CD4-positive, alpha-beta T cell (primary cell): ENCODE results near the gene PIAS1. TPM values are rescaled to one million over a fixed set of nuclear protein-coding genes. Genes with fewer than 3 reads are reported as not detected.

ENCODE experiments used
- ATAC-seq: fragments of 200-7000 bp; cut with Tn5 transposase; one replicate; pipeline ENCODE4 v1.10.0; 2022; ENCODE audit warnings: mild to moderate bottlenecking; ENCODE audit not compliant: poor library complexity
- CTCF ChIA-PET: fragments of 350-600 bp; sonication (Branson Sonifier 250); formaldehyde crosslinking; loops from one replicate; lab custom pipeline; 2021; ENCODE audit warnings: antibody characterized with exemption, inconsistent platforms; lab: Charles Lee
- POLR2A ChIA-PET: fragments of 350-600 bp; sonication (Branson Sonifier 250); formaldehyde crosslinking; loops from one replicate; lab custom pipeline; 2021; ENCODE audit warnings: antibody characterized with exemption, inconsistent platforms; lab: Charles Lee
- DNase-seq, 14 experiments: peaks; one replicate each; pipeline ENCODE4 v3.0.0-alpha.2; 2013 to 2020; ENCODE audit warnings: mixed read lengths in 2 of 14
- H3K27ac ChIP-seq, 2 donors: one replicate each; pipeline versions ENCODE4 v1.5.1 to v1.7.0; 2013; ENCODE audit warnings: low read length in 2 of 2, low read depth in 1 of 2, mild to moderate bottlenecking in 1 of 2
- H3K27me3 ChIP-seq, 2 experiments: 1 replicate in 1 of 2; 2 replicates in 1 of 2; pipeline versions ENCODE4 v1.6.1 to v1.7.0; 2013; ENCODE audit warnings: low read length in 2 of 2, control low read depth in 1 of 2, mild to moderate bottlenecking in 1 of 2, moderate library complexity in 1 of 2; ENCODE audit not compliant: insufficient read depth in 2 of 2, control insufficient read depth in 1 of 2
- H3K36me3 ChIP-seq: one replicate; pipeline ENCODE4 v1.6.1; 2013; ENCODE audit warnings: low read length, control low read depth; ENCODE audit not compliant: insufficient read depth
- H3K4me1 ChIP-seq: one replicate; pipeline ENCODE4 v1.6.1; 2013; ENCODE audit warnings: low read length, control low read depth; ENCODE audit not compliant: insufficient read depth
- H3K4me3 ChIP-seq: one replicate; pipeline ENCODE4 v1.5.1; 2013; ENCODE audit warnings: mild to moderate bottlenecking, low read length, moderate library complexity
- H3K9me3 ChIP-seq, 2 experiments: 1 replicate in 1 of 2; 2 replicates in 1 of 2; pipeline versions ENCODE4 v1.6.1 to v1.7.0; 2013; ENCODE audit warnings: low read length in 2 of 2, mild to moderate bottlenecking in 2 of 2, control low read depth in 1 of 2, moderate library complexity in 1 of 2; ENCODE audit not compliant: control insufficient read depth in 1 of 2, insufficient read depth in 1 of 2
- H3K27ac Mint-ChIP-seq: one replicate; pipeline ENCODE4 v1.8.0; 2020; ENCODE audit warnings: mixed read lengths
- H3K27me3 Mint-ChIP-seq: one replicate; pipeline ENCODE4 v1.8.0; 2021; ENCODE audit warnings: mixed read lengths
- H3K36me3 Mint-ChIP-seq: one replicate; pipeline ENCODE4 v1.8.0; 2021; ENCODE audit warnings: low read depth, mixed read lengths
- H3K4me1 Mint-ChIP-seq: one replicate; pipeline ENCODE4 v1.8.0; 2021; ENCODE audit warnings: low read depth, mixed read lengths
- H3K4me3 Mint-ChIP-seq: one replicate; pipeline ENCODE4 v1.8.0; 2020; ENCODE audit warnings: mild to moderate bottlenecking, mixed read lengths
- H3K9me3 Mint-ChIP-seq: one replicate; pipeline ENCODE4 v1.8.0; 2020; ENCODE audit warnings: mixed read lengths
- CTCF ChIP-seq: fragments of 200-600 bp; IDR thresholded peaks from one replicate; pipeline ENCODE4 v1.8.0; 2022; ENCODE audit warnings: antibody characterized with exemption, mild to moderate bottlenecking
- intact Hi-C, 2 experiments: fragments of 100-400 bp; cut with DNase I in 1 of 2; cut with micrococcal nuclease in 1 of 2; formaldehyde crosslinking; loops; one replicate each; pipeline versions ENCODE4 v1.15.1 to v1.9.0; 2023 to 2025; cut with DNase I, micrococcal nuclease
- total RNA-seq, 174 experiments: library from RNA in 2 of 174; stranded (reverse) in 2 of 174; gene quantifications; one replicate each; pipeline ENCODE4 v1.2.3 and lab custom pipeline; 2021 to 2026

The PIAS1 gene
- total RNA-seq, 2 experiments from 2014 or later, result 73.1 to 74.8 TPM

GRCh38 chr15:68129072-68129471 lies 75.0 kb downstream of the PIAS1 start:
- H3K9me3 Mint-ChIP-seq, result no peaks in the 10 kb centered on the region
- H3K9me3 ChIP-seq, result no peaks in the 10 kb centered on the region
- no peak overlapping the region for H3K27ac Mint-ChIP-seq
- H3K4me1 ChIP-seq, result peaks cover 5% of the 10 kb centered on the region
- no peak overlapping the region for H3K4me3 ChIP-seq
- no peaks in the 10 kb centered on the region for H3K27me3 ChIP-seq
- no peak overlapping the region for H3K27ac ChIP-seq
- TF ChIP-seq CTCF, result no peak
- H3K27me3 Mint-ChIP-seq, result no peaks in the 10 kb centered on the region
- ChIA-PET POLR2A (interaction anchor here (0.7 kb wide), 1 partner anchor 15 kb away, joined by 3 read pairs; no protein-coding TSS in a partner anchor), CTCF (interaction anchor here (1.6 kb wide), 1 partner anchor 29 kb away, joined by 4 read pairs; no protein-coding TSS in a partner anchor)
- H3K4me3 Mint-ChIP-seq, result no peak overlapping the region
- no peak for DNase-seq
- H3K36me3 ChIP-seq, result no peaks in the 10 kb centered on the region
- ATAC-seq, result no peak
- peaks cover 33% of the 10 kb centered on the region for H3K4me1 Mint-ChIP-seq
- intact Hi-C loops, result no loop called here
- peaks cover 45% of the 10 kb centered on the region for H3K36me3 Mint-ChIP-seq

- Histone ChIP-seq H3K36me3 (no peaks in the 10 kb centered on the region), H3K27me3 (no peaks in the 10 kb centered on the region), H3K4me1 (peaks cover 5% of the 10 kb centered on the region), H3K4me3 (no peak overlapping the region), H3K9me3 (no peaks in the 10 kb centered on the region), H3K27ac (no peak overlapping the region)
- H3K27me3 Mint-ChIP-seq, result no peaks in the 10 kb centered on the region
- H3K27ac Mint-ChIP-seq, result no peak overlapping the region
- peaks cover 24% of the 10 kb centered on the region for H3K4me1 Mint-ChIP-seq
- CTCF ChIA-PET, result interaction anchor here (1.6 kb wide), 1 partner anchor 27 kb away, joined by 4 read pairs; no protein-coding TSS in a partner anchor
- intact Hi-C loops, result no loop called here
- ATAC-seq, result no peak
- no peak for TF ChIP-seq CTCF
- POLR2A ChIA-PET, result interaction anchor here (1.0 kb wide), 1 partner anchor 15 kb away, joined by 6 read pairs; no protein-coding TSS in a partner anchor
- peaks cover 29% of the 10 kb centered on the region for H3K36me3 Mint-ChIP-seq
- no peak overlapping the region for H3K4me3 Mint-ChIP-seq
- no peak for DNase-seq
- H3K9me3 Mint-ChIP-seq, result no peaks in the 10 kb centered on the region
Measured at GRCh38 chr15:68130851-68131250, 76.7 kb downstream of the PIAS1 start.

GRCh38 chr15:68137096-68137495 lies 83.0 kb downstream of the PIAS1 start:
- no peaks in the 10 kb centered on the region for H3K9me3 Mint-ChIP-seq
- no peak for ATAC-seq
- Histone ChIP-seq H3K27me3 (no peaks in the 10 kb centered on the region), H3K36me3 (peaks cover 9% of the 10 kb centered on the region), H3K27ac (no peak overlapping the region), H3K9me3 (no peaks in the 10 kb centered on the region), H3K4me3 (no peak overlapping the region), H3K4me1 (no peaks in the 10 kb centered on the region)
- no peaks in the 10 kb centered on the region for H3K27me3 Mint-ChIP-seq
- no peak overlapping the region for H3K4me3 Mint-ChIP-seq
- no peak for DNase-seq
- intact Hi-C loops, result no loop called here
- no peak overlapping the region for H3K27ac Mint-ChIP-seq
- TF ChIP-seq CTCF, result no peak
- H3K4me1 Mint-ChIP-seq, result peaks cover 51% of the 10 kb centered on the region
- ChIA-PET POLR2A (no interaction called here), CTCF (no interaction called here)
- peaks cover 29% of the 10 kb centered on the region for H3K36me3 Mint-ChIP-seq
